SK-N-SH (cell line): Measurements from ENCODE around the gene BAIAP2. TPM values are rescaled to one million over a fixed set of nuclear protein-coding genes. Genes with fewer than 3 reads are reported as not detected.

ENCODE experiments used
- CTCF ChIA-PET: fragments of 300-600, 350-600 bp; formaldehyde crosslinking; extraction: SDS; loops from one replicate; lab custom pipeline; 2021; lab: Yijun Ruan, JAX
- POLR2A ChIA-PET: fragments of 350-600 bp; sonication (Branson Sonifier 250); formaldehyde crosslinking; extraction: SDS; loops from one replicate; lab custom pipeline; 2020; ENCODE audit warnings: antibody characterized with exemption, inconsistent platforms; lab: Yijun Ruan, JAX
- DNase-seq: peaks from one replicate; pipeline ENCODE4 v3.0.0; 2012
- H2AFZ ChIP-seq: fragments of 200-600 bp; sonication (generic); 2 replicates; pipeline ENCODE4 v1.8.1; 2016; ENCODE audit warnings: antibody characterized with exemption, mild to moderate bottlenecking, low read depth
- H3F3A ChIP-seq: fragments of 200-600 bp; sonication (generic); replicated peaks from 2 replicates; pipeline ENCODE3; 2016; ENCODE audit warnings: antibody characterized with exemption, mild to moderate bottlenecking; ENCODE audit not compliant: insufficient read depth
- H3K27ac ChIP-seq, 2 experiments: fragments of 200-500 bp in 1 of 2; fragments of 200-600 bp in 1 of 2; sonication (Bioruptor generic) in 1 of 2; sonication (generic), shearing (Covaris generic) in 1 of 2; 2 replicates each; pipeline versions ENCODE4 v1.5.1 to v1.6.1; 2014 to 2016; ENCODE audit warnings: low read depth in 2 of 2, inconsistent platforms in 1 of 2, low read length in 1 of 2, mild to moderate bottlenecking in 1 of 2, mixed read lengths in 1 of 2
- H3K27me3 ChIP-seq: fragments of 200-600 bp; sonication (generic), shearing (Covaris generic); 2 replicates; pipeline ENCODE4 v1.6.1; 2016; ENCODE audit warnings: mixed run types; ENCODE audit not compliant: insufficient read depth
- H3K36me3 ChIP-seq, 2 experiments: fragments of 200-500 bp in 1 of 2; fragments of 200-600 bp in 1 of 2; sonication (Bioruptor generic) in 1 of 2; sonication (generic) in 1 of 2; replicated peaks in 1 of 2; 2 replicates each; pipeline versions ENCODE3 to v1.5.1; 2014 to 2016; ENCODE audit warnings: low read length in 1 of 2, mild to moderate bottlenecking in 1 of 2; ENCODE audit not compliant: insufficient read depth in 2 of 2, control insufficient read depth in 1 of 2
- H3K4me1 ChIP-seq, 2 experiments: fragments of 200-500 bp in 1 of 2; fragments of 200-600 bp in 1 of 2; sonication (Bioruptor generic) in 1 of 2; sonication (generic), shearing (Covaris generic) in 1 of 2; 2 replicates each; pipeline versions ENCODE4 v1.5.1 to v1.6.1; 2014 to 2016; ENCODE audit warnings: low read depth in 1 of 2, low read length in 1 of 2, mixed run types in 1 of 2; ENCODE audit not compliant: insufficient read depth in 2 of 2, control insufficient read depth in 1 of 2
- H3K4me2 ChIP-seq: fragments of 200-600 bp; sonication (generic), shearing (Covaris generic); 2 replicates; pipeline ENCODE4 v1.6.1; 2017; ENCODE audit warnings: mixed run types
- H3K4me3 ChIP-seq, 2 experiments: fragments of 200-500 bp in 1 of 2; fragments of 200-600 bp in 1 of 2; sonication (Bioruptor generic) in 1 of 2; sonication (generic), shearing (Covaris generic) in 1 of 2; 2 replicates each; pipeline versions ENCODE4 v1.5.1 to v1.8.1; 2014 to 2016; ENCODE audit warnings: low read depth in 2 of 2, inconsistent platforms in 1 of 2, low read length in 1 of 2, mild to moderate bottlenecking in 1 of 2, mixed read lengths in 1 of 2, moderate library complexity in 1 of 2
- H3K79me2 ChIP-seq: fragments of 200-600 bp; sonication (generic); 2 replicates; pipeline ENCODE4 v1.8.1; 2017; ENCODE audit warnings: mild to moderate bottlenecking; ENCODE audit not compliant: insufficient read depth
- H3K9ac ChIP-seq: fragments of 200-600 bp; sonication (generic); 2 replicates; pipeline ENCODE4 v1.6.1; 2017; ENCODE audit warnings: mixed run types
- H3K9me2 ChIP-seq: fragments of 200-600 bp; sonication (generic); 2 replicates; pipeline ENCODE4 v1.6.1; 2017; ENCODE audit warnings: mixed run types
- H3K9me3 ChIP-seq: fragments of 200-600 bp; sonication (generic); 2 replicates; pipeline ENCODE4 v1.6.1; 2017; ENCODE audit warnings: mixed run types, mild to moderate bottlenecking, moderate library complexity
- H4K20me1 ChIP-seq: fragments of 200-600 bp; sonication (generic); 2 replicates; pipeline ENCODE4 v1.6.1; 2017; ENCODE audit warnings: mild to moderate bottlenecking, mixed run types; ENCODE audit not compliant: insufficient read depth
- ELF1 ChIP-seq: IDR thresholded peaks from 2 replicates; pipeline ENCODE4 v1.4.0; 2012
- EZH2phosphoT487 ChIP-seq: fragments of 200-600 bp; sonication (generic); IDR thresholded peaks from 2 replicates; pipeline ENCODE4 v1.6.1; 2017; ENCODE audit warnings: low read depth, mixed run types, mild to moderate bottlenecking, antibody characterized with exemption, moderate library complexity, borderline replicate concordance
- FOXM1 ChIP-seq: IDR thresholded peaks from 2 replicates; pipeline ENCODE4 v1.4.0; 2012; ENCODE audit warnings: low read depth, mild to moderate bottlenecking
- GABPA ChIP-seq: IDR thresholded peaks from 2 replicates; pipeline ENCODE4 v1.4.0; 2012; ENCODE audit warnings: low read depth, mild to moderate bottlenecking
- GATA2 ChIP-seq: sonication (generic); formaldehyde crosslinking; IDR thresholded peaks from 2 replicates; pipeline ENCODE4 v1.5.0; 2020; ENCODE audit warnings: mild to moderate bottlenecking, missing genetic modification reagents
- MEF2A ChIP-seq: IDR thresholded peaks from 2 replicates; pipeline ENCODE4 v1.4.0; 2012; ENCODE audit warnings: low read depth, borderline replicate concordance
- NFIC ChIP-seq: IDR thresholded peaks from 2 replicates; pipeline ENCODE4 v1.4.0; 2012; ENCODE audit warnings: borderline replicate concordance
- NRF1 ChIP-seq: IDR thresholded peaks from 2 replicates; pipeline ENCODE4 v1.6.1; 2012; ENCODE audit warnings: low read depth, mild to moderate bottlenecking, low read length
- POLR2AphosphoS5 ChIP-seq: IDR thresholded peaks from 2 replicates; pipeline ENCODE4 v1.6.1; 2012; ENCODE audit warnings: low read depth, low read length
- REST ChIP-seq: IDR thresholded peaks from 2 replicates; pipeline ENCODE4 v1.6.1; 2012; ENCODE audit warnings: mild to moderate bottlenecking, low read depth, low read length, moderate library complexity
- SIN3A ChIP-seq: IDR thresholded peaks from 2 replicates; pipeline ENCODE4 v1.6.1; 2012; ENCODE audit warnings: low read depth, mild to moderate bottlenecking, low read length, moderate library complexity, borderline replicate concordance
- SMC3 ChIP-seq: IDR thresholded peaks from 2 replicates; pipeline ENCODE4 v1.6.1; 2012; ENCODE audit warnings: low read depth, low read length, improper control_type of control experiment
- TAF1 ChIP-seq: IDR thresholded peaks from 2 replicates; pipeline ENCODE4 v1.6.1; 2012; ENCODE audit warnings: low read depth, mild to moderate bottlenecking, low read length, moderate library complexity, borderline replicate concordance
- TCF12 ChIP-seq: IDR thresholded peaks from 2 replicates; pipeline ENCODE4 v1.4.0; 2012
- USF1 ChIP-seq: IDR thresholded peaks from 2 replicates; pipeline ENCODE4 v1.4.0; 2012; ENCODE audit warnings: low read depth, borderline replicate concordance
- USF2 ChIP-seq: fragments of 150-350 bp; IDR thresholded peaks from 2 replicates; pipeline ENCODE4 v1.6.1; 2017; ENCODE audit warnings: antibody characterized with exemption, low read length, low read depth, borderline replicate concordance
- WGBS: methylation state at CpG from one replicate; pipeline ENCODE4 v1.1.6; 2017; ENCODE audit warnings: low lambda C conversion rate; 5-methylcytosine and 5-hydroxymethylcytosine counted together
- polyA plus RNA-seq, 3 experiments: library from polyadenylated mRNA; depleted of rRNA; stranded (reverse); fragments of >200 nt; gene quantifications; 2 replicates each; pipeline ENCODE4 v1.2.3, GENCODE V29; 2012

Gene BAIAP2
- polyA plus RNA-seq, 1 of the 3 experiments (the other 2 are of a cell fraction): 19.8 TPM

GRCh38 chr17:81150377-81151077 lies 115.6 kb downstream of the BAIAP2 start:
- Histone ChIP-seq H3K4me3 (no peak overlapping the region), H2AFZ (no peak overlapping the region), H3K27ac (no peak overlapping the region), H3K4me1 (no peaks in the 10 kb centered on the region), H3K4me2 (no peak overlapping the region), H3K9ac (no peak overlapping the region), H3K9me3 (no peaks in the 10 kb centered on the region), H3K36me3 (no peaks in the 10 kb centered on the region), H4K20me1 (no peaks in the 10 kb centered on the region), H3F3A (no peaks in the 10 kb centered on the region), H3K27me3 (no peaks in the 10 kb centered on the region; the same call in 1 of the 2 replicates), H3K9me2 (no peaks in the 10 kb centered on the region), H3K79me2 (no peaks in the 10 kb centered on the region)
- WGBS: 58% methylated on average over 14 of the region's 14 CpGs
- CTCF ChIA-PET: interaction anchor here (1.3 to 6.8 kb wide), 4 partner anchors 7 to 108 kb away, joined by 3 to 61 read pairs (median 5); no protein-coding TSS in a partner anchor
- no peak for DNase-seq
- POLR2A ChIA-PET: no interaction called here
- TF ChIP-seq TAF1 (no peak), EZH2phosphoT487 (no peak), FOXM1 (no peak), GATA2 (CRISPR knock-in tag) (no peak), SMC3 (no peak), NRF1 (no peak), GABPA (no peak), TCF12 (no peak), SIN3A (no peak), REST (no peak), NFIC (no peak), MEF2A (no peak), USF2 (no peak), USF1 (no peak), ELF1 (no peak), POLR2AphosphoS5 (no peak)
